Measurements from ENCODE around the gene CRACR2B.

DNA sequence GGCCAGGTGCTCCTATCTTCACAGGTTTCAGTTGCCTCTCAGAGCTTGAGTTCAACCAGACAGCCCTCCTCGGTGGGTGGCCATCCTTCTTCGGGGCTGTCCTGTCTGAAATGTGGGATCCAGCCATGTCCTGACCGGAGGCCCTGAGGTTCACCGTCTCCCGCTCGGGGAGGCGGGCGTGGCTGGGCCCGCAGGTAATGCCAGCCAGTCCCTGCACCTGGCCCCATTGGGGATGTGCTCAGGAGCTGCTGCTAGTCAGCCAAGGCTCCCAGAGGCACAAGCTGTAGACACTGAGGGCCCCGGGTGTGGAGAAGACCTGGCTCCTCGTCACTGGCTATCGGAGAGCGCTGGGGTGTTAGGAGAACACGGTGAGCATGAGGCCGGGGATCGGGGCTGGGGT lies 47.5 kb downstream of the CRACR2B start:
- no peak for TF ChIP-seq ZNF510 (tag by site-specific recombination; IDR thresholded peaks at IDR 0.05; ENCODE audit: insufficient replicate concordance)
- TF ChIP-seq, protein P1, sequence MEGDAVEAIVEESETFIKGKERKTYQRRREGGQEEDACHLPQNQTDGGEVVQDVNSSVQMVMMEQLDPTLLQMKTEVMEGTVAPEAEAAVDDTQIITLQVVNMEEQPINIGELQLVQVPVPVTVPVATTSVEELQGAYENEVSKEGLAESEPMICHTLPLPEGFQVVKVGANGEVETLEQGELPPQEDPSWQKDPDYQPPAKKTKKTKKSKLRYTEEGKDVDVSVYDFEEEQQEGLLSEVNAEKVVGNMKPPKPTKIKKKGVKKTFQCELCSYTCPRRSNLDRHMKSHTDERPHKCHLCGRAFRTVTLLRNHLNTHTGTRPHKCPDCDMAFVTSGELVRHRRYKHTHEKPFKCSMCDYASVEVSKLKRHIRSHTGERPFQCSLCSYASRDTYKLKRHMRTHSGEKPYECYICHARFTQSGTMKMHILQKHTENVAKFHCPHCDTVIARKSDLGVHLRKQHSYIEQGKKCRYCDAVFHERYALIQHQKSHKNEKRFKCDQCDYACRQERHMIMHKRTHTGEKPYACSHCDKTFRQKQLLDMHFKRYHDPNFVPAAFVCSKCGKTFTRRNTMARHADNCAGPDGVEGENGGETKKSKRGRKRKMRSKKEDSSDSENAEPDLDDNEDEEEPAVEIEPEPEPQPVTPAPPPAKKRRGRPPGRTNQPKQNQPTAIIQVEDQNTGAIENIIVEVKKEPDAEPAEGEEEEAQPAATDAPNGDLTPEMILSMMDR (tag by site-specific recombination; IDR thresholded peaks at IDR 0.05), result no peak
- no peak for TF ChIP-seq ZNF585B (tag by site-specific recombination; IDR thresholded peaks at IDR 0.05)
- no peak for TF ChIP-seq ZNF626 (tag by site-specific recombination; IDR thresholded peaks at IDR 0.05)

Data from HEK293 (cell line).